OCI-LY1 (cell line): ENCODE measurements around the gene ZNF697.
"Not testable (repeated sequence)": the region's sequence is repeated elsewhere in the genome, so short reads cannot be mapped to it uniquely, and the experiment has no call there.

Source experiments
- H2AFZ ChIP-seq: fragments of 200-600 bp; sonication (generic), shearing (Covaris generic); 2 replicates; pipeline ENCODE4 v1.6.0; 2014; ENCODE audit warnings: antibody characterized with exemption, mild to moderate bottlenecking, low read length
- H3F3A ChIP-seq: fragments of 200-600 bp; sonication (generic), shearing (Covaris generic); 2 replicates; pipeline ENCODE4 v1.6.0; 2014; ENCODE audit warnings: mild to moderate bottlenecking, antibody characterized with exemption, low read length, moderate library complexity; ENCODE audit not compliant: insufficient read depth
- H3K27ac ChIP-seq: fragments of 200-600 bp; sonication (generic); 2 replicates; pipeline ENCODE4 v1.5.1; 2014; ENCODE audit warnings: low read length, mixed run types, mild to moderate bottlenecking, low read depth; ENCODE audit not compliant: poor library complexity, severe bottlenecking
- H3K27me3 ChIP-seq: fragments of 200-600 bp; sonication (generic); 2 replicates; pipeline ENCODE4 v1.6.0; 2014; ENCODE audit warnings: antibody characterized with exemption, mild to moderate bottlenecking, low read length, moderate library complexity; ENCODE audit not compliant: insufficient read depth
- H3K36me3 ChIP-seq: fragments of 200-600 bp; sonication (generic); 2 replicates; pipeline ENCODE4 v1.6.1; 2014; ENCODE audit warnings: mild to moderate bottlenecking, antibody characterized with exemption, low read length, moderate library complexity, mixed read lengths; ENCODE audit not compliant: insufficient read depth
- H3K4me1 ChIP-seq: fragments of 200-600 bp; sonication (generic); 2 replicates; pipeline ENCODE4 v1.5.1; 2014; ENCODE audit warnings: mild to moderate bottlenecking, low read length, moderate library complexity; ENCODE audit not compliant: insufficient read depth, severe bottlenecking
- H3K4me2 ChIP-seq: fragments of 200-600 bp; sonication (generic), shearing (Covaris generic); 2 replicates; pipeline ENCODE4 v1.6.1; 2014; ENCODE audit warnings: low read length
- H3K4me3 ChIP-seq: fragments of 200-600 bp; sonication (generic); 2 replicates; pipeline ENCODE4 v1.5.1; 2014; ENCODE audit warnings: low read length, low read depth, mild to moderate bottlenecking, mixed read lengths; ENCODE audit not compliant: poor library complexity, severe bottlenecking
- H3K79me2 ChIP-seq: fragments of 200-600 bp; shearing (Covaris generic); 2 replicates; pipeline ENCODE4 v1.6.1; 2016; ENCODE audit warnings: mixed run types, low read length, mixed read lengths; ENCODE audit not compliant: insufficient read depth
- H3K9ac ChIP-seq: fragments of 200-600 bp; sonication (generic), shearing (Covaris generic); 2 replicates; pipeline ENCODE4 v1.6.1; 2014; ENCODE audit warnings: mild to moderate bottlenecking, low read length, mixed read lengths
- H3K9me2 ChIP-seq: fragments of 200-600 bp; sonication (generic), shearing (Covaris generic); 2 replicates; pipeline ENCODE4 v1.6.1; 2014; ENCODE audit warnings: low read depth, mild to moderate bottlenecking, low read length, mixed read lengths
- H3K9me3 ChIP-seq: fragments of 200-600 bp; shearing (Covaris generic); 2 replicates; pipeline ENCODE4 v1.6.1; 2014; ENCODE audit warnings: low read length, mixed read lengths
- H4K20me1 ChIP-seq: fragments of 200-600 bp; sonication (generic), shearing (Covaris generic); 2 replicates; pipeline ENCODE4 v1.6.0; 2016; ENCODE audit warnings: mild to moderate bottlenecking, low read length; ENCODE audit not compliant: insufficient read depth
- CTCF ChIP-seq: fragments of 200-600 bp; sonication (generic), shearing (Covaris generic); IDR thresholded peaks from 2 replicates; pipeline ENCODE4 v1.5.1; 2017; ENCODE audit warnings: mild to moderate bottlenecking, antibody characterized with exemption, low read length, moderate library complexity, mixed read lengths
- EZH2 ChIP-seq: fragments of 200-600 bp; sonication (generic), shearing (Covaris generic); IDR thresholded peaks from 2 replicates; pipeline ENCODE4 v1.8.0; 2017; ENCODE audit warnings: borderline replicate concordance, mixed run types, mild to moderate bottlenecking, antibody characterized with exemption, low read length, moderate library complexity, mixed read lengths

The ZNF697 gene

GRCh38 chr1:119647734-119648619, at the start of gene ZNF697:
TSS of gene ZNF697 (minus strand) at chr1:119648266. CDS start at chr1:119626100, 22,166 bp downstream.
- no peak within 1 kb of the TSS for H3K27ac ChIP-seq
- no peak within 1 kb of the TSS for H2AFZ ChIP-seq
- no peaks in the 10 kb centered on the region for H3K4me1 ChIP-seq
- no peaks in the 10 kb centered on the region for H3F3A ChIP-seq
- no peak within 1 kb of the TSS for H3K4me3 ChIP-seq
- H4K20me1 ChIP-seq, result no peaks in the 10 kb centered on the region
- H3K27me3 ChIP-seq, result no peaks in the 10 kb centered on the region
- no peaks in the 10 kb centered on the region for H3K9me2 ChIP-seq
- H3K9ac ChIP-seq, result no peak within 1 kb of the TSS
- no peak within 1 kb of the TSS for H3K4me2 ChIP-seq
- no peak for TF ChIP-seq EZH2
- TF ChIP-seq CTCF, result no peak
- no peaks in the 10 kb centered on the region for H3K36me3 ChIP-seq
- H3K79me2 ChIP-seq, result no peaks in the 10 kb centered on the region
- H3K9me3 ChIP-seq, result no peaks in the 10 kb centered on the region

- H3K4me1 ChIP-seq, result no peaks in the 10 kb centered on the region
- H3F3A ChIP-seq, result no peaks in the 10 kb centered on the region
- H4K20me1 ChIP-seq, result no peaks in the 10 kb centered on the region
- H3K79me2 ChIP-seq, result no peaks in the 10 kb centered on the region
- H3K27ac ChIP-seq, result no peak overlapping the region
- no peaks in the 10 kb centered on the region for H3K27me3 ChIP-seq
- no peaks in the 10 kb centered on the region for H3K9me2 ChIP-seq
- H3K9me3 ChIP-seq, result peaks cover 4% of the 10 kb centered on the region; the same call in 1 of the 2 replicates
- no peak overlapping the region for H3K4me2 ChIP-seq
- no peak overlapping the region for H2AFZ ChIP-seq
- H3K36me3 ChIP-seq, result no peaks in the 10 kb centered on the region
- no peak for TF ChIP-seq EZH2
- TF ChIP-seq CTCF, result no peak
- no peak overlapping the region for H3K4me3 ChIP-seq
- no peak overlapping the region for H3K9ac ChIP-seq
These were observed 49.5 kb upstream of the ZNF697 start for GRCh38 chr1:119697598-119697997.

- not testable (repeated sequence) for H3K27ac ChIP-seq, H3K36me3 ChIP-seq, H2AFZ ChIP-seq, H3K4me2 ChIP-seq, H3K9ac ChIP-seq, H3K27me3 ChIP-seq, H3K79me2 ChIP-seq, H3K9me2 ChIP-seq, H3F3A ChIP-seq, H3K4me3 ChIP-seq, H3K4me1 ChIP-seq, H4K20me1 ChIP-seq, H3K9me3 ChIP-seq
These were observed 48.8 kb upstream of the ZNF697 start for GRCh38 chr1:119696863-119697262.

- H4K20me1 ChIP-seq, result no peaks in the 10 kb centered on the region
- H3F3A ChIP-seq, result no peaks in the 10 kb centered on the region
- H3K9me2 ChIP-seq, result no peaks in the 10 kb centered on the region
- H3K9me3 ChIP-seq, result no peaks in the 10 kb centered on the region
- no peaks in the 10 kb centered on the region for H3K4me1 ChIP-seq
- H3K27me3 ChIP-seq, result no peaks in the 10 kb centered on the region
- no peak overlapping the region for H3K27ac ChIP-seq
- H3K36me3 ChIP-seq, result no peaks in the 10 kb centered on the region
- TF ChIP-seq EZH2 (no peak), CTCF (no peak)
- no peak overlapping the region for H3K4me3 ChIP-seq
- H3K4me2 ChIP-seq, result no peak overlapping the region
- H3K79me2 ChIP-seq, result no peaks in the 10 kb centered on the region
- no peak overlapping the region for H2AFZ ChIP-seq
- H3K9ac ChIP-seq, result no peak overlapping the region
These were observed 41.4 kb upstream of the ZNF697 start for GRCh38 chr1:119689511-119689910.
